Stomach (tissue), 9 donors: ENCODE measurements around the gene RAB21. TPM values are rescaled to one million over a fixed set of nuclear protein-coding genes. Genes with fewer than 3 reads are reported as not detected.

Source experiments
- DNase-seq, 2 donors: peaks; one replicate each; pipeline versions ENCODE4 v3.0.0 to v3.0.0-alpha.2; 2013 to 2019
- H3K27ac ChIP-seq, 5 donors: fragments of 200-600 bp in 4 of 5; sonication (generic) in 4 of 5; one replicate each; pipeline ENCODE4 v1.5.1; 2013 to 2019; ENCODE audit warnings: mild to moderate bottlenecking in 1 of 5, moderate library complexity in 1 of 5
- H3K27me3 ChIP-seq, 3 donors: fragments of 200-600 bp; sonication (generic); one replicate each; pipeline ENCODE4 v1.5.1; 2017 to 2019; ENCODE audit warnings: mixed run types in 1 of 3
- H3K36me3 ChIP-seq, 4 donors: fragments of 200-600 bp; sonication (generic); 1 replicate in 3 of 4; 2 replicates in 1 of 4; pipeline ENCODE4 v1.5.1; 2016 to 2019
- H3K4me1 ChIP-seq, 4 donors: fragments of 200-600 bp; sonication (generic); one replicate each; pipeline ENCODE4 v1.5.1; 2016 to 2019
- H3K4me3 ChIP-seq, 4 donors: fragments of 200-600 bp; sonication (generic) in 3 of 4; one replicate each; pipeline ENCODE4 v1.5.1; 2016 to 2019; ENCODE audit warnings: mild to moderate bottlenecking in 1 of 4
- H3K9me3 ChIP-seq, 4 donors: fragments of 200-600 bp; sonication (generic); one replicate each; pipeline ENCODE4 v1.5.1; 2016 to 2019
- CTCF ChIP-seq, 7 experiments: fragments of 450-650 bp in 4 of 7; fragments of 200-600 bp in 3 of 7; sonication (generic) in 3 of 7; IDR thresholded peaks; one replicate each; pipeline ENCODE4 v1.5.1; 2016 to 2019; ENCODE audit warnings: antibody characterized with exemption in 7 of 7, control low read depth in 2 of 7, mild to moderate bottlenecking in 1 of 7
- EP300 ChIP-seq: sonication (generic); formaldehyde crosslinking; IDR thresholded peaks from one replicate; pipeline ENCODE4 v1.6.1; 2017; ENCODE audit warnings: antibody characterized with exemption
- POLR2A ChIP-seq, 4 donors: fragments of 450-650 bp; IDR thresholded peaks; one replicate each; pipeline ENCODE4 v1.6.1; 2016; ENCODE audit warnings: antibody characterized with exemption in 4 of 4, control low read depth in 2 of 4, mild to moderate bottlenecking in 1 of 4, moderate library complexity in 1 of 4
- POLR2AphosphoS5 ChIP-seq, 3 donors: sonication (generic); formaldehyde crosslinking; IDR thresholded peaks; one replicate each; pipeline ENCODE4 v1.6.1; 2016; ENCODE audit warnings: antibody characterized with exemption in 3 of 3
- WGBS, 5 donors: extraction: QIAGEN DNeasy Blood & Tissue Kit in 3 of 5; methylation state at CpG; one replicate each; pipeline versions ENCODE4 v1.1.5 to v1.1.7; 2013 to 2018; 5-methylcytosine and 5-hydroxymethylcytosine counted together
- intact Hi-C: fragments of 100-400 bp; cut with DNase I; formaldehyde crosslinking; loops from one replicate; pipeline ENCODE4 v1.15.1; 2023; ENCODE audit warnings: low total_unique reads
- polyA plus RNA-seq, 3 donors: library from polyadenylated mRNA; stranded (reverse); fragments of 200-250 nt; gene quantifications; one replicate each; pipeline ENCODE4 v1.2.3, GENCODE V29; 2013
- total RNA-seq, 5 donors: library from RNA; depleted of rRNA; stranded (reverse); fragments of >200 nt; gene quantifications; one replicate each; pipeline versions ENCODE4 v1.1.0 to v1.2.3, GENCODE V29; 2014 to 2016
- donor health status: healthy with polysubstance abuse.
- donor health status: Bipolar disorder and iron deficiency.
- donor health status: healthy.

RAB21 gene
- total and polyA plus RNA-seq, 8 donors: 3.2 to 35.1 (median 7.7) TPM

- Histone ChIP-seq H3K9me3 (no peaks in the 10 kb centered on the region), H3K4me1 (peaks cover 12 to 60% (median 45%) of the 10 kb centered on the region in 4 donors), H3K36me3 (no peaks in the 10 kb centered on the region), H3K27ac (peak overlapping the region; percentile 93 to 99 (median 95)), H3K27me3 (no peaks in the 10 kb centered on the region), H3K4me3 (peak overlapping the region; percentile 62 to 82 (median 73))
- intact Hi-C loops: no loop called here
- peak in 1 of 2 donors; percentile 67 for DNase-seq
- WGBS, 5 donors: 0 to 1% (median 0%) methylated on average over 20 of the region's 20 CpGs
- TF ChIP-seq POLR2A (IDR thresholded peaks at IDR 0.05) (no peak), CTCF (IDR thresholded peaks at IDR 0.05) (no peak), POLR2AphosphoS5 (IDR thresholded peaks at IDR 0.05) (peak in 1 of 3 donors; percentile 63), EP300 (no peak)
Measured at GRCh38 chr12:71840231-71840847, 85.7 kb downstream of the RAB21 start.

- no peaks in the 10 kb centered on the region for H3K9me3 ChIP-seq
- no peaks in the 10 kb centered on the region for H3K27me3 ChIP-seq
- peaks cover 7 to 84% (median 45%) of the 10 kb centered on the region in 4 donors for H3K4me1 ChIP-seq
- H3K4me3 ChIP-seq: no peak overlapping the region
- TF ChIP-seq CTCF (IDR thresholded peaks at IDR 0.05) (peak in 4 of 7 experiments; percentile 25 to 50 (median 35)), POLR2AphosphoS5 (IDR thresholded peaks at IDR 0.05) (no peak)
- H3K27ac ChIP-seq: no peak overlapping the region
- peak in 1 of 2 donors; percentile 58 for DNase-seq
- peaks cover 0 to 11% (median 10%) of the 10 kb centered on the region in 4 donors for H3K36me3 ChIP-seq
- WGBS, 5 donors: 67 to 82% (median 71%) methylated on average over 3 of the region's 3 CpGs
- intact Hi-C loops: no loop called here
Measured at GRCh38 chr12:71846322-71846940, 91.8 kb downstream of the RAB21 start.

GRCh38 chr12:71848212-71848611 lies 93.5 kb downstream of the RAB21 start:
- Histone ChIP-seq H3K36me3 (peaks cover 0 to 24% (median 14%) of the 10 kb centered on the region in 4 donors), H3K27ac (no peak overlapping the region), H3K9me3 (peaks cover 0 to 9% (median 4%) of the 10 kb centered on the region in 4 donors), H3K4me1 (peaks cover 0 to 71% (median 34%) of the 10 kb centered on the region in 4 donors), H3K27me3 (no peaks in the 10 kb centered on the region), H3K4me3 (no peak overlapping the region)
- intact Hi-C loops: no loop called here
- no peak for DNase-seq
- TF ChIP-seq POLR2AphosphoS5 (IDR thresholded peaks at IDR 0.05) (no peak), EP300 (no peak), CTCF (IDR thresholded peaks at IDR 0.05) (no peak), POLR2A (IDR thresholded peaks at IDR 0.05) (no peak)

GRCh38 chr12:71849109-71849851 lies 94.6 kb downstream of the RAB21 start:
- H3K9me3 ChIP-seq: peaks cover 0 to 9% (median 4%) of the 10 kb centered on the region in 4 donors
- no peak overlapping the region for H3K4me3 ChIP-seq
- peaks cover 0 to 60% (median 30%) of the 10 kb centered on the region in 4 donors for H3K4me1 ChIP-seq
- no peak for DNase-seq
- no peak overlapping the region for H3K27ac ChIP-seq
- WGBS, 5 donors: 93 to 97% (median 95%) methylated on average over 8 of the region's 8 CpGs
- intact Hi-C loops: no loop called here
- H3K27me3 ChIP-seq: no peaks in the 10 kb centered on the region
- no peak for TF ChIP-seq POLR2AphosphoS5 (IDR thresholded peaks at IDR 0.05)
- TF ChIP-seq CTCF (IDR thresholded peaks at IDR 0.05): no peak
- TF ChIP-seq POLR2A (IDR thresholded peaks at IDR 0.05): no peak
- no peak for TF ChIP-seq EP300
- H3K36me3 ChIP-seq: peaks cover 0 to 24% (median 14%) of the 10 kb centered on the region in 4 donors
